HG02798 (cell line): ENCODE data around the gene MIEN1.
"Not testable (repeated sequence)": the region's sequence is repeated elsewhere in the genome, so short reads cannot be mapped to it uniquely, and the experiment has no call there.

Experiments used
- ATAC-seq: cut with Tn5 transposase; IDR thresholded peaks from one replicate; pipeline ENCODE4 v1.9.1; 2021; ENCODE audit warnings: mild to moderate bottlenecking; ENCODE audit not compliant: unreplicated experiment, poor library complexity

The MIEN1 gene, protein sequence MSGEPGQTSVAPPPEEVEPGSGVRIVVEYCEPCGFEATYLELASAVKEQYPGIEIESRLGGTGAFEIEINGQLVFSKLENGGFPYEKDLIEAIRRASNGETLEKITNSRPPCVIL

DNA sequence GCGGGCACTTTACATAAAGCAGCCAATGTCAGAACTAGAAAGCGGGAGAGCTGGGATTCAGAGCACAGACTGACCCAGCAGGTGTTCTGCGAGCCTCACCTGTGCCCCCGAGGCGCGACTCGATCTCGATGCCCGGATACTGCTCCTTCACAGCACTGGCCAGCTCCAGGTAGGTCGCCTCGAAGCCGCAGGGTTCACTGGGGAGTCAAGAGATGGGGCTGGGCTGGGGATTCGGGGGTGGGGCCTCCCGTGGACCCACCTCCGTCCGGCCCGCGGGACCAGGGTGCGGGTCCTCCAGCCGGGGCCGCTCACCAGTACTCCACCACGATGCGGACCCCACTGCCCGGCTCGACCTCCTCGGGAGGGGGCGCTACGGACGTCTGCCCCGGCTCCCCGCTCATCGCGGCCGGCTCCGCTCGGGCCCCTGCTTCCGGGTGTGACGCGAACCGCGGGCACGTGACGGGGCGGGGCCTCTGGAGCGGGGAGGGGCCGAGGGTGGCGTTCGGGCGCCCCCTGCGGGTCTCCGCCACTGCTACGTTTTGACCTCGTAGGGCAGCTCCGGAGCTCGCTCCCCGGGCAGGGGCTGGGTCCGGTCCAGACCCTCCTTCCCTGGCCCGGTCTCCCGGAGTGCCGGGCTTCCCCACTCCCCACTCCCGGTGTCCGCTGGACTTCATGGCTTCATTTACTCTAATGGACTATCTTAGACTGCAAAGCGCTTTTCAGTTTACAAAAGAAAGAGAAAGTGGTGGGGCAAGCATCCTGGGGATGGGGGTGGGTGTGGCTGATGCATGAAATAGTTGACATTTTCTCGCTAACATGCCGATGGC, at the start of gene MIEN1:
Gene MIEN1 (minus strand): TSS at position 438 of the 827 bp plus-strand sequence. CDS start 37 bp downstream, at position 401.
- ATAC-seq: peak; percentile 96

DNA sequence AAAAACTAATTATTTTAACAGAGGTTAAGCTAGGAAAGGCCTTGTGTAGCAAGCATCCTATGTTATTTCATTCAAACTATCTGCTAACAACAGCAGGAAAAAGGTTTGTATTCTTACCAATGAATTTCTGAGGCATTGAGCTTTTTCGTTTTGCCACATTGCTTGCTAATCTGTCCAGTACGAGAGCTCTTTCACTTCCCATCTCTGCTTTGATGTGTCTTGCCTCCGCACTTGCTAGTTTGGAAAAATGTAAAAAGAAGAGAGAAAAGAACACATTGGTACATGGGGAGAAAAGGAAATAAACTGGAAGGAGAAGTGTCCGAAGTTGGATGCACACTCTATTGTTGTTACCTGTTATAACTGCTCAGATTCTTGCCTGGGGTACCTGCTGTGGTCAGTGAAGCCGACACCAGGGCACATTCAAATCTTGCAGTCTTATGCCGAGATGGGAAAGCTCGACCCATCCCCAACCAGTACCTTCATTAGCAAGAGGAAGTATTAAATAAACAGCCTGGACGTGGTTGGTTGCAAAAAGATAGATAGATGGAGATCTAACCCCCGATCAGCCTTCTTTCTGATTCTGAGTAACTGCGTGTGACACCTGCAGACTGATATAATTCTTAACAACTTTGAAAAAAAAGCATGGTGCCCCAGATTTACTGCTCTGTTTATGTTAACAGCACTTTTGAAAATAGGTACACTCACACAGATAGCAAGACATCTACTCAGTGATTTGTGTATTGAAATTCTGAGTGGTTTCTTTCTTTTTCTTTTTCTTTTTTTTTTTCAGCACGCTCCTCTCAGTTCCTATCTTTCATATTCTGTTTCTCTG, 47.4 kb upstream of the MIEN1 start:
- peak; percentile 64 for ATAC-seq

DNA sequence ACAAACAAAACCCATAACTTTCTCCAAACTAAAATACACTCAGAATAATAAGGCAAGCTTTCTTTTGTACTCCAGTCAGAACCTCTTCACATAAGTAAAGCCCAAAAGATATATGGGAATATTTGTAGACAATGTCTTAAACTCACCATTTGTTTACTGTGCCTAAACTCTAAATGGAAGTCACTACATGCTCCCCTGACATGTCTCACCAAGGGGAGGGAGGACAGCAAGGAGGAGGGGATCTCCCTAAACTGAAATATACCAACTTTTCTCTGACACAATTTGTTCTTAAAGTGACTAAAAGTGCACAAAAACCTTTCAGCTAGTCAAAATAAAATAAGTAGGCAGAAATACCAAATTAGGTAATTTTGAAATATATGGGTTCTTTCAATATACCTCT, 45.9 kb upstream of the MIEN1 start:
- ATAC-seq: no peak

DNA sequence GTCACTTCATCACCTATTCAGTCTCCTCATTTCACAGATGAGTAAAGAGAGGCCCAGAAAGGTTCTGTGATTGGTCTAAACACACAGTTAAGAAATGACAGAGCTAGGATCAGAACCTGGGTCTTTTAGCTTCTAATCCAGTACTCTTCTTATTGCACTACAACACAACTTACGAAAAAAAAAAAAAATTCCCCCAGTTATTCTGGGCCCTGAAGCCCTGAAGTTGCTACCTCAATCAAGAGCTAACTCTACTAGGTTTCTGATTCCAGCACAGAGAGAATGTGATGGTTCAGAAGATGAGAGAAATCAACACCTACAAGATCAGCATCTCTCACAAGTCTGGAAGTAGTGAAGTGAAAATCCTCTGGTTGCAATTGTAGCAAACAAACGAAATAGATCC, 44.7 kb upstream of the MIEN1 start:
- ATAC-seq: no peak

DNA sequence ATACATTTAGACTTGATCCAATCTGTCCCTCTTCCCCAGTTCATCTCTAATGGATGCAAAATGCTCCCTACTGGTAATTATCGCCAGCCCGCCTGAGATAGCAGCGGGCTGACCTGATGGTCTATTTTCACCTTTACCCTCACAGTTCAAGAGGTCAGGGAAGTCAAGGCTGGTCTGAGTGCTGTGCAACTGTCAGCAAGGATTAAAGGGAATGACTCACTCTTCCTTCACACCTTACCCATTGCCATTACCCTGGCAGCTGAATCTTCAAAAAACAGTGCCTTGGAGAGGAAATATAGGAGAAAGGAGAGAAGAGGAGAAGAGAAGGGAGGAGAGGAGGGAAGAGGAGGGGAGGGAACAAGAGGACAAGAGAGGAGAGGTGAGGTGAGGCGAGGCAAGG, 43.7 kb upstream of the MIEN1 start:
- ATAC-seq: no peak

DNA sequence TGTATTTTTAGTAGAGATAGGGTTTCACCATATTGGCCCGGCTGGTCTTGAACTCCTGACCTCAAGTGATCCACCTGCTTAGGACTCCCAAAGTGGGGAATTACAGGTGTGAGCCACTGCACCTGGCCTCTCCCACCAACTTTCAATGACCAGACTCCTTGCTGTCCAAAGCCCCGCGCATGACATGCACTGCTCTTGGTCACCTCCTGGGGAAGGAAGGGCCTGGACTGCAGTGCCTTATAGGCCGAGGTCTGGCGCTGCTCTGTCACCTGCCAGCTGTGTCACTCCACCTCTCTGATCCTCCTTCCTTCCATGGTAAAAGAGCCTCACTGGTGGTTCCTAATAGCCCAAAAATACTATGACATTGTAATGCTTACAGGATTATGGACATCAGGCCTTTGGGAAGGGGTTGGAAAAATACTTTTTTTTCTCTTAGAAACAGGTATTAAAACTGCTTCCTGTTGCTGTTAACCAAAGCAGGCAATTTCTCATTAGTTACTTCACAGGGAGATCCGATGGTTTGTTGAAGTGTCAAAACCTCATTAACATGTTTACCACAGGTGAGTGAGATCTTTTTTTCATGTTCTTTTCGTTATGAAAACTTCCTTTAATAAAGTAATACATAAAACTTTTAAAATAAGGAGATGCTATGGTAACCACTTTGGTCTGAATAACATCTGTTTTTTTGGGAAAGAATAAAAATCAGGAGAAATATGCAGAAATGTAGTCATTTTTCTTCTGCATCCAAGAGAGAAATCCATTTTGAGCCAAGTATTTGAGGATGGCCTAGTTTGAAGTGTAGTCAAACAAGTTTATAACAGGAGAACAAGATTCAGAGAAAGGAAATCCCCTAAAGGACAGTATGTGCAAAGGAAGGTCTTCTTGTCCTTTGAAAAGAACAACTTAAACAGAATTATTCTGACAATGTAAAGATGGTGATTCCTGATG, 42.9 kb upstream of the MIEN1 start:
- no peak for ATAC-seq

DNA sequence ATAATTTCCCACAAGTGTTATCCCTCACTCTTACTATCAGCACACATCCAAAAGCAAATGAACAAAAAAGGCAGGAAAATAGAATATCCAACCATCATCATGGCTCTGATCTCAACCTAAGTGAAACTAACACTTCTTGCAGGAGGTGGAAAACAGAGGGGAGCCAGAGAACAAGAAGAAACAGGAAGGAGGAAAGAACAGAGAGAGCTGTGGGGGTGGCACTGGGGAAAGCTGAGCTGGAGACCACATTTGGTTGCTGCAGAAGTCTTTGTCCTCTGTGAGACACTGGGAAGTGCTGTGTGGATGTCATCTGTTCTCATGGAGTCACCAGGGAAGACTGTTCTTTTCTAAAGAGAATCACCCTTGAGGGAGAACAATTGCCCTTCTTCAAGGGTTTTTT, 42.1 kb upstream of the MIEN1 start:
- ATAC-seq: no peak

DNA sequence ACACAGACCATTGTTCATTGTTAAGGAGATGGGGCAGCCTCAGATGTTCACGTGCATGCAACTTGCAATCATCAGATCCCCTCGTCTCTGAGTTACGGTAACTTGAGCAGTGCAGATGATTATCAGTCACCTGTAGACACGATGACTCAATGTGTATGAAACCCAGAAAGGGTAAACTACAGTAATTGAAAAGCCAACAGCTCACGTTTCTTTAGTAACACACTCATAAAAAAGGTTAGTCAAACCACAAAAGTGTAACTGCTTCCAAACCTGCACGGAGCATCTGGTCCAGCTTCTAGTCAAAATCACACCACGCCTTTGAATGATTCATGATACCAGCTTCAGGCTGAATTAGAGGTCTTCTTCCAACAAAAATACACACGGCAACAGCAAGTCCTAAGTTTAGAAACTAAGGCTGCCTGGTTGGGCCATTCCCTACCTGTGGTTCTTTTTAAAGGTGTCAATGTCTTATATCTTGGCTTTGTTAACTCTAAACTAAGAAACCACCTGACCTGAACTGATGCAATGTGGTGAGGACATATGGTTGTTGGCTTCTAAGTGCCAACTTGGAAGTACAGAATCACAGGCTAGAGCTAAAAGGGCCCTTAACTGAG, 39.7 kb upstream of the MIEN1 start:
- peak; percentile 56 for ATAC-seq

DNA sequence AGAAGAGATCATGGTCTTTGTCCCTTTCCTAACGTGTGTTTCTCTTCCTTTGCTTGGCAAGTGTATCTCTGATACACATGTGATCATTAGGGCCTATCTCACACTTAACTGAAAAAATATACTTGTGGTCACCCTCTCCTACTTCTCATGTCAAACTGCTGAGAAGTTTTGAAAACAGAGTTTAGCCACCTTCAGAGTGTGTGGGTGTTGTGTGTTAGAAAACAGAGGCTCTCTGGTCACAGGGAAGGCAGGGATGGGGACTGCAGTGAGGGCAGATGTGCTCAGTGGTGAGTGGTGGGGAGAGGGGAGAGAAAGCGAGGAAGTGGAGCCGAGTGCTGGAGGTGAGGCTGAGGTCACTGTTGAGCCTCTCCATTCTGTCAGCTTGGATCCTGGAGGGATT, 36.8 kb upstream of the MIEN1 start:
- peak; percentile 35 for ATAC-seq

DNA sequence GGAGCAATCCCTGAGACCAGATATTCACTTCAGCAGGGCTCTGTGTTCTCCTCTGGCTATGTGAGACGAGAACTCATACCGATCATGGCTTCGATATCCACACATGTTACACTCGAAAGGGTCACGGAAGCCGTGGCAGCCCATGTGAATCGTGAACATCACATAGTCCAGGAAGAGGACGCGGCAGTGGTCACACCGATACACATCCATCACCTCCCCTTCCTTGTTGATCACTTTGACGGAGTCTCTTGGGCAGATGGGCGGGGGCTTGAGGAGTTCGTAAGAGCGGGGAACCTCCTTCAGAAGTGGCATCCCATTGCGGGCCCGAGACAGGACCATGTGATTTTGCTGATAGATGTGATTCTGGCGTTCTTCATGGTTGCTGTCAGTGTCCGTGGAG, 35.4 kb upstream of the MIEN1 start:
- ATAC-seq: no peak

DNA sequence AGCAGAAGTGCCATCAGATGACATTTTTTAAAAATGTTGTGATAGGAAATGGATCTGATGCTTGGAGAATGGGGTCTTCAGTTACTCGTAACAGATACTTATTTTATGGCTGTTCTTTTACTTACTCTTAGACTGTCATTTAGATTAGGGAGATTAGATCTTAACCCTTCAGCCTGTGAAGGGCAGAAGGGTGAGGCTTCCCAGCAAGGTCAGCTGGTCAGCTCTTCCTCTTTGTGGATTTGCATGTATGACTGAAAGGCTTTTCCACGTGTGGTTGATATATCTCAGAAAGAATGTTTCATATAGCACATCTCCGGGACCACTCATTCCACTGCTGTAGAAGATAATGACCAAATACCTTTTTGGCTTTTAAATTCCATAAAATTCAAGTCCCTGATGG, 34.8 kb upstream of the MIEN1 start:
- no peak for ATAC-seq

DNA sequence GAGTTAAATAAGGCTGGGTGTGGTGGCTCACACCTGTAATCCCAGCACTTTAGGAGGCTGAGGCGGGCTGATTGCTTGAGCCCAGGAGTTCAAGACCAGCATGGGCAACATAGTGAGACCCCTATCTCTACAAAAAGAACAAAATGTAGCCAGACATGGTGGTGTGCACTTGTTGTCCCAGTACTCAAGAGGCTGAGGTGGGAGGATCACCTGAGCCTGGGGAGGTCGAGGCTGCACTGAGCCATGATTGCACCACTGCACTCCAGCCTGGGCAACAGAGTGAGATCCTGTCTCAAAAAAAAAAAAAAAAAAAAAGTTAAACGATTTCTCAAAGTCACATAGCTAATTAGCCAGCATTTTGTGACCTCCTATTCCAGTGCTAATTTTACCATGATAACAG, 33.8 kb upstream of the MIEN1 start:
- ATAC-seq: not testable (repeated sequence)

DNA sequence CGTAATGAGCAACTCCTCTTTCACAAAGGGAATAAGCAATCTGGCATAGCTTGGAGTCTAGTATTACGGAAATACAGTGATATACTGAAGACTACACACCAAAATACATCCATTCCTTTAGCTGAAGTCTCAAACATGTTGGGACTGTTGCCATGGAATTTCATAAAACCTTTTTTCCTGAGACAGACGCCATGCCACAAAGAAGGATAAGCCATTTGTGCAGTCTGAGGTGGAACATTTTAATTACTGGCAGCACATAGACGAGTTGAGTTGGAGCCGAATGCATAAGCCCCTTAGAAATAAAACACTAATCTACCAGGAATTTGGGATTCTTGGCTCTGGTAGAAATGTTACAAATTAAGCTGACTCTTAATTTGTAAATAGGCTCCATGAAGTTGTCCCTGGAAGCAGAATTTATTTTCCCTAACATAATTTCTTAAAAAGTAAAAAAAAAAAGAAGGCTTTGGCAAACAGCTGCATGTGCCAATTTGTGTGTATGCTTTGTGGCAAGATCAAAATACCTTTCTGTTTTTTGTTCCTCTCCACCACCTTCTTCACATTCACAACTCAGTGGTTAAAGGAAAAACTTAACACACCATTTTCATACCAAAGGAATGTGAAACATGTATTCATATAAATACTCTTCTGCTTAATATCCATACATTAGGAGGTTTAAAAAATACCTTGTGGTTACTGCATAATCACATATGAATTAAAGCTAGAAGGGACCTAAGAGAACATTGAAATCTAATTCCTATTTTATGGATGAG, 32.9 kb upstream of the MIEN1 start:
- ATAC-seq: no peak

DNA sequence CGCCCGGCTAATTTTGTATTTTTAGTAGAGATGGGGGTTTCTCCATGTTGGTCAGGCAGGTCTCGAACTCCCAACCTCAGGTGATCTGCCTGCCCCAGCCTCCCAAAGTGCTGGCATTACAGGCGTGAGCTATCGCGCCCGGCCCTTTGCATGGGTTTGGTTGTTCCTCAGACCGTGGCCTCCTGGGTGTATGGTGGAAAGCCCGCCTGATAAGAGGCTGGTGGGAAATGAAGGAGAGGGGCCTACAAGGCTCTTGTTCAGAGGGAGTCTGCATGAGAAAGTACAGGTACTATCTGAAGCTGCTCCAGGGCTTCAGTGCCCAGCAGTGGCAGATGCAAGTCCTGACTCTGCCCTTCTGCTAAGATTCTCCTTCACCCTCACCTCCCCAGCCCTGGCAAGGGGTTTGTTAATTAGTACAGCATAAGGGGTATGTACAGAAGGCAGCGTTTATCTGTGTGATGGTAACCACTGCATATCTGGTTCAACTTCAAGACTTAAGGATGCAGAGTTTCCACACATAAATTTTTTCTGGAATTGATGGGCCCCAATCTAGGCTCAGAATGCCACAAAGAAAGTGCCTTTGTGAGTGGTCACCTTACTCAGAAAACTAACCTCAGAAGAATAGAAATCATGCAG, 31.6 kb upstream of the MIEN1 start:
- ATAC-seq: no peak

DNA sequence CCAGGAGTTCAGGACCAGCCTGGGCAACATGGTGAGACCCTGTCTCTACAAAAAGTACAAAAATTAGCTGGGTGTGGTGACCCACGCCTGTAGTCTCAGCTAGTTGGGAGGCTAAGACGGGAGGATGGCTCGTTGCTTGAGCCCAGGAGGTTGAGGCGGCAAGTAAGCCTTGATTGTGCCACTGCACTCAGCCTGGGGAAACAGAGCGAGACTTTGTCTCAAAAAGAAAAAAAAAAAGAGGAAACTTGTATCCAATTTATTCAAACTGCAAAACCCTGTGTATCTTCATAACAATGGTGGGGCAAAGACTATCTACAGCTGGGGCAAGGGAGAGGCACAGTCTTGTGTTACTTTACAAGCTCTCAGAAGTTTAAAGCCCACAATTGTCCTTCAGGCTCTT, 28.9 kb upstream of the MIEN1 start:
- no peak for ATAC-seq

DNA sequence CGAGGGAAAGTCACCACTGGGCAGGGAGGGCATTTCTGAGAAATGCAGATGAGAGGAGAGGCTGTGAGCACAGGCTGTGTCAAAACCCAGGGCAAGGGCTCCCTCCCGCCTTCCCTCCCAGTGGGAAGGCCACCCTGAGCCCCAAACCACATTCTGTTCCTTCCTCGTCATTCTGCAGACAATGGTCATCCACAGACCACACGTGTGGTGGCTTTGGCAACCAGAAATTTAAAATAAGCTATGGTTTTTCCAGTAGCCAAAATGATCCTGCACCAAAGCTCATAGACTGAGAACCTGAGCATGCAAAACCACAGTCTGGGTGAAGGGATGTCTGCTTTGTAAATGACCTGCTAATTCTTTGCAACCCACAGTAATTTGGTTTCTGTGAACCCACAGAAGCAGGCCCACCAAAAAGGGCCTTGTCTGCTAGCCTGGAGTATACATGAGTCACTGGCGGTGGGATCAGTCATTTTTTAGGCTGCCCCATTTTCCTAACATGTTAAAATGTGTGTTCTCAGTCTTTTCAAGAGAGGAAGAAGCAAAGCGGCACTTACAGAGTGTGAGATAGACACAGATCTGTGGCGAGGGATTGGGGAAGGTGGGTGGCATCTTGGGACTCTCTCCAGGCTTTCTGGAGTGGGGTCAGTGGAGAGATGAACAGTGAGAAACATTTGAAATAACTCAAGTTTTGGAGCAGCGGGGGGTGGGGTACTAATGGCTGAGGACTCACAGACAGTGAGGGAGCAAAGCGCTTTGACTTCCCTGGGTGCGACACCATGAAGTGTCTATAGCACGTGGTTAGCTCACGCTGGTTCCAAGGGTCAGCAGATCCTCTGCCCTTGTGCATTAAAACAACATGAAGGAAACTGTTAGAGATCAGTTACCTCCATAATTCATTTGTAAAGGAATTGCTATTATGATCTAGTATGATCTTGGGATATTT, 27.9 kb upstream of the MIEN1 start:
- ATAC-seq: no peak

DNA sequence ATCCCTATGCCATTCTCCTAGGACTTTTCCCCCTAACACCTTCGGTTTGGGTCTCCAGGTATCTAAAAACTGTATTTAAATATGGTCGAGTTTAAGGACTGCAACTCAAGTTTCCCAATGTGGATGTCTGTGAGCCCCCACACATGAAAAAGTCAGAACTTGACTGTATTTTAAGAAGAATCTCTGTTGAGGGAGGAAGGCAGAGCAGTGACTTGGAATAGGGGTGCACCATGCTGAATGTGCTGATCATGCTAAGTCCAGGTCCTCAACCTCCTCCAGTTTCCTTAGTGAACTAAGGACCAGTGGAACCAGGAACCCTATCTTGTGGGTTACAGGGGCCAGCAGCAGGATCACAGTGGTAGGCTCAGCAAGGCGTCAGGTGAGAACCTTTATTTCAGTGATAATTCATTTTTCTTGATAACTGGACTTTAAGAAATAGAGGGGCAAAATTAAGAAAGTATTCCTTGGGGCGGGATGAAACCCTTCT, 26.9 kb upstream of the MIEN1 start:
- no peak for ATAC-seq
